ENCODE measurements around the gene VCAM1.
"Not testable (repeated sequence)": the region's sequence is repeated elsewhere in the genome, so short reads cannot be mapped to it uniquely, and the experiment has no call there.

Gene VCAM1

GRCh38 chr1:100706856-100707255, 12.7 kb upstream of the VCAM1 start:
- Histone ChIP-seq H3K27me3 (ENCODE audit: control insufficient read depth in 5 of 5, insufficient read depth in 4 of 5, low read length in 5 of 5) (no peaks in the 10 kb centered on the region), H3K27ac (ENCODE audit: low read depth, low read length) (no peak overlapping the region), H3K9ac (ENCODE audit: low read length in 5 of 5) (no peak overlapping the region), H3K4me1 (ENCODE audit: control insufficient read depth in 5 of 5, insufficient read depth in 5 of 5, low read length in 5 of 5) (peaks cover 0 to 4% (median 0%) of the 10 kb centered on the region in 5 donors), H3K9me3 (ENCODE audit: control insufficient read depth in 5 of 5, low read length in 5 of 5) (no peaks in the 10 kb centered on the region), H3K4me3 (ENCODE audit: low read depth in 1 of 5, low read length in 5 of 5) (no peak overlapping the region), H3K36me3 (ENCODE audit: control insufficient read depth in 5 of 5, insufficient read depth in 5 of 5, low read length in 5 of 5) (no peaks in the 10 kb centered on the region)

GRCh38 chr1:100708476-100709062, 11.0 kb upstream of the VCAM1 start:
- Histone ChIP-seq H3K4me1 (ENCODE audit: control insufficient read depth in 5 of 5, insufficient read depth in 5 of 5, low read length in 5 of 5) (peaks cover 0 to 5% (median 1%) of the 10 kb centered on the region in 5 donors), H3K4me3 (ENCODE audit: low read depth in 1 of 5, low read length in 5 of 5) (no peak overlapping the region), H3K36me3 (ENCODE audit: control insufficient read depth in 5 of 5, insufficient read depth in 5 of 5, low read length in 5 of 5) (no peaks in the 10 kb centered on the region), H3K27ac (ENCODE audit: low read depth, low read length) (no peak overlapping the region), H3K9ac (ENCODE audit: low read length in 5 of 5) (no peak overlapping the region), H3K9me3 (ENCODE audit: control insufficient read depth in 5 of 5, low read length in 5 of 5) (no peaks in the 10 kb centered on the region), H3K27me3 (ENCODE audit: control insufficient read depth in 5 of 5, insufficient read depth in 4 of 5, low read length in 5 of 5) (no peaks in the 10 kb centered on the region)

GRCh38 chr1:100710906-100711682, 8.4 kb upstream of the VCAM1 start:
- H3K27ac ChIP-seq (ENCODE audit: low read depth, low read length) = no peak overlapping the region
- H3K27me3 ChIP-seq (ENCODE audit: control insufficient read depth in 5 of 5, insufficient read depth in 4 of 5, low read length in 5 of 5) = no peaks in the 10 kb centered on the region
- no peaks in the 10 kb centered on the region for H3K36me3 ChIP-seq (ENCODE audit: control insufficient read depth in 5 of 5, insufficient read depth in 5 of 5, low read length in 5 of 5)
- no peak overlapping the region for H3K9ac ChIP-seq (ENCODE audit: low read length in 5 of 5)
- H3K9me3 ChIP-seq (ENCODE audit: control insufficient read depth in 5 of 5, low read length in 5 of 5) = no peaks in the 10 kb centered on the region
- no peak overlapping the region for H3K4me3 ChIP-seq (ENCODE audit: low read depth in 1 of 5, low read length in 5 of 5)
- H3K4me1 ChIP-seq (ENCODE audit: control insufficient read depth in 5 of 5, insufficient read depth in 5 of 5, low read length in 5 of 5) = peaks cover 0 to 7% (median 4%) of the 10 kb centered on the region in 5 donors

- not testable (repeated sequence) for H3K27ac ChIP-seq (ENCODE audit: low read depth, low read length); H3K4me1 ChIP-seq (ENCODE audit: control insufficient read depth in 5 of 5, insufficient read depth in 5 of 5, low read length in 5 of 5); H3K27me3 ChIP-seq (ENCODE audit: control insufficient read depth in 5 of 5, insufficient read depth in 4 of 5, low read length in 5 of 5); H3K36me3 ChIP-seq (ENCODE audit: control insufficient read depth in 5 of 5, insufficient read depth in 5 of 5, low read length in 5 of 5); H3K9me3 ChIP-seq (ENCODE audit: control insufficient read depth in 5 of 5, low read length in 5 of 5); H3K9ac ChIP-seq (ENCODE audit: low read length in 5 of 5); H3K4me3 ChIP-seq (ENCODE audit: low read depth in 1 of 5, low read length in 5 of 5)
Observed at GRCh38 chr1:100713027-100713426, 6.5 kb upstream of the VCAM1 start.

- no peak overlapping the region for H3K4me3 ChIP-seq (ENCODE audit: low read depth in 1 of 5, low read length in 5 of 5)
- no peaks in the 10 kb centered on the region for H3K36me3 ChIP-seq (ENCODE audit: control insufficient read depth in 5 of 5, insufficient read depth in 5 of 5, low read length in 5 of 5)
- H3K27me3 ChIP-seq (ENCODE audit: control insufficient read depth in 5 of 5, insufficient read depth in 4 of 5, low read length in 5 of 5) = no peaks in the 10 kb centered on the region
- no peaks in the 10 kb centered on the region for H3K9me3 ChIP-seq (ENCODE audit: control insufficient read depth in 5 of 5, low read length in 5 of 5)
- H3K4me1 ChIP-seq (ENCODE audit: control insufficient read depth in 5 of 5, insufficient read depth in 5 of 5, low read length in 5 of 5) = peaks cover 0 to 6% (median 4%) of the 10 kb centered on the region in 5 donors
- H3K9ac ChIP-seq (ENCODE audit: low read length in 5 of 5) = no peak overlapping the region
- H3K27ac ChIP-seq (ENCODE audit: low read depth, low read length) = no peak overlapping the region
Observed at GRCh38 chr1:100713626-100714025, 5.9 kb upstream of the VCAM1 start.

GRCh38 chr1:100714599-100714998, 4.9 kb upstream of the VCAM1 start:
- H3K9ac ChIP-seq (ENCODE audit: low read length in 5 of 5) = no peak overlapping the region
- no peaks in the 10 kb centered on the region for H3K9me3 ChIP-seq (ENCODE audit: control insufficient read depth in 5 of 5, low read length in 5 of 5)
- H3K4me3 ChIP-seq (ENCODE audit: low read depth in 1 of 5, low read length in 5 of 5) = no peak overlapping the region
- peaks cover 0 to 8% (median 4%) of the 10 kb centered on the region in 5 donors for H3K4me1 ChIP-seq (ENCODE audit: control insufficient read depth in 5 of 5, insufficient read depth in 5 of 5, low read length in 5 of 5)
- no peaks in the 10 kb centered on the region for H3K27me3 ChIP-seq (ENCODE audit: control insufficient read depth in 5 of 5, insufficient read depth in 4 of 5, low read length in 5 of 5)
- no peak overlapping the region for H3K27ac ChIP-seq (ENCODE audit: low read depth, low read length)
- no peaks in the 10 kb centered on the region for H3K36me3 ChIP-seq (ENCODE audit: control insufficient read depth in 5 of 5, insufficient read depth in 5 of 5, low read length in 5 of 5)

- Histone ChIP-seq H3K27me3 (ENCODE audit: control insufficient read depth in 5 of 5, insufficient read depth in 4 of 5, low read length in 5 of 5) (no peaks in the 10 kb centered on the region), H3K9ac (ENCODE audit: low read length in 5 of 5) (no peak overlapping the region), H3K4me1 (ENCODE audit: control insufficient read depth in 5 of 5, insufficient read depth in 5 of 5, low read length in 5 of 5) (peaks cover 0 to 25% (median 22%) of the 10 kb centered on the region in 5 donors), H3K4me3 (ENCODE audit: low read depth in 1 of 5, low read length in 5 of 5) (no peak overlapping the region), H3K9me3 (ENCODE audit: control insufficient read depth in 5 of 5, low read length in 5 of 5) (no peaks in the 10 kb centered on the region), H3K36me3 (ENCODE audit: control insufficient read depth in 5 of 5, insufficient read depth in 5 of 5, low read length in 5 of 5) (no peaks in the 10 kb centered on the region), H3K27ac (ENCODE audit: low read depth, low read length) (no peak overlapping the region)
Observed at GRCh38 chr1:100717218-100717617, 2.3 kb upstream of the VCAM1 start.

- Histone ChIP-seq H3K36me3 (ENCODE audit: control insufficient read depth in 5 of 5, insufficient read depth in 5 of 5, low read length in 5 of 5) (no peaks in the 10 kb centered on the region), H3K9me3 (ENCODE audit: control insufficient read depth in 5 of 5, low read length in 5 of 5) (no peaks in the 10 kb centered on the region), H3K9ac (ENCODE audit: low read length in 5 of 5) (no peak overlapping the region), H3K4me3 (ENCODE audit: low read depth in 1 of 5, low read length in 5 of 5) (no peak overlapping the region), H3K27ac (ENCODE audit: low read depth, low read length) (no peak overlapping the region), H3K4me1 (ENCODE audit: control insufficient read depth in 5 of 5, insufficient read depth in 5 of 5, low read length in 5 of 5) (peaks cover 0 to 25% (median 22%) of the 10 kb centered on the region in 5 donors), H3K27me3 (ENCODE audit: control insufficient read depth in 5 of 5, insufficient read depth in 4 of 5, low read length in 5 of 5) (no peaks in the 10 kb centered on the region)
Observed at GRCh38 chr1:100718581-100718980, 961 bp upstream of the VCAM1 start.

- H3K27me3 ChIP-seq (ENCODE audit: control insufficient read depth in 5 of 5, insufficient read depth in 4 of 5, low read length in 5 of 5) = no peaks in the 10 kb centered on the region
- peaks cover 0 to 23% (median 21%) of the 10 kb centered on the region in 5 donors for H3K4me1 ChIP-seq (ENCODE audit: control insufficient read depth in 5 of 5, insufficient read depth in 5 of 5, low read length in 5 of 5)
- H3K4me3 ChIP-seq (ENCODE audit: low read depth in 1 of 5, low read length in 5 of 5) = peak overlapping the region; percentile 28 to 59 (median 54)
- H3K9ac ChIP-seq (ENCODE audit: low read length in 5 of 5) = peak overlapping the region in 2 of 5 donors; percentile 2 to 53
- H3K27ac ChIP-seq (ENCODE audit: low read depth, low read length) = peak overlapping the region; percentile 27
- H3K9me3 ChIP-seq (ENCODE audit: control insufficient read depth in 5 of 5, low read length in 5 of 5) = no peaks in the 10 kb centered on the region
- H3K36me3 ChIP-seq (ENCODE audit: control insufficient read depth in 5 of 5, insufficient read depth in 5 of 5, low read length in 5 of 5) = no peaks in the 10 kb centered on the region
Observed at GRCh38 chr1:100720101-100720500, 559 bp downstream of the VCAM1 start.

- H3K9me3 ChIP-seq (ENCODE audit: control insufficient read depth in 5 of 5, low read length in 5 of 5) = peaks cover 0 to under 1% (median 0%) of the 10 kb centered on the region in 5 donors
- H3K4me1 ChIP-seq (ENCODE audit: control insufficient read depth in 5 of 5, insufficient read depth in 5 of 5, low read length in 5 of 5) = peaks cover 0 to 23% (median 21%) of the 10 kb centered on the region in 5 donors
- H3K9ac ChIP-seq (ENCODE audit: low read length in 5 of 5) = peak overlapping the region in 3 of 5 donors; percentile 31 to 53 (median 35)
- peak overlapping the region in 4 of 5 donors; percentile 52 to 59 (median 56) for H3K4me3 ChIP-seq (ENCODE audit: low read depth in 1 of 5, low read length in 5 of 5)
- no peak overlapping the region for H3K27ac ChIP-seq (ENCODE audit: low read depth, low read length)
- no peaks in the 10 kb centered on the region for H3K27me3 ChIP-seq (ENCODE audit: control insufficient read depth in 5 of 5, insufficient read depth in 4 of 5, low read length in 5 of 5)
- no peaks in the 10 kb centered on the region for H3K36me3 ChIP-seq (ENCODE audit: control insufficient read depth in 5 of 5, insufficient read depth in 5 of 5, low read length in 5 of 5)
Observed at GRCh38 chr1:100720751-100721150, 1.2 kb downstream of the VCAM1 start.
